ENCODE measurements around the gene SYT4. TPM values are rescaled to one million over a fixed set of nuclear protein-coding genes. Genes with fewer than 3 reads are reported as not detected.
A peak's percentile ranks its signal among the peaks of the same experiment; 100 is the strongest.
"Not testable (repeated sequence)": the region's sequence is repeated elsewhere in the genome, so short reads cannot be mapped to it uniquely, and the experiment has no call there.

The SYT4 gene
- total RNA-seq, 2 donors from 2014 or later = 0.33 to 3.6 TPM

GRCh38 chr18:43310239-43310638, 32.9 kb upstream of the SYT4 start:
- WGBS, 2 donors = 28 to 35% methylated on average over 1 of the region's 1 CpG
- no peaks in the 10 kb centered on the region for H3K9me3 ChIP-seq
- H3K27me3 ChIP-seq = no peaks in the 10 kb centered on the region
- intact Hi-C loops (cut with DNase I) = no loop called here
- DNase-seq = no peak
- no peak overlapping the region for H3K27ac ChIP-seq
- H3K4me3 ChIP-seq = no peak overlapping the region
- no peak for ATAC-seq
- H3K4me1 ChIP-seq = no peaks in the 10 kb centered on the region
- TF ChIP-seq POLR2A (IDR thresholded peaks at IDR 0.05) = no peak
- TF ChIP-seq, protein P1, sequence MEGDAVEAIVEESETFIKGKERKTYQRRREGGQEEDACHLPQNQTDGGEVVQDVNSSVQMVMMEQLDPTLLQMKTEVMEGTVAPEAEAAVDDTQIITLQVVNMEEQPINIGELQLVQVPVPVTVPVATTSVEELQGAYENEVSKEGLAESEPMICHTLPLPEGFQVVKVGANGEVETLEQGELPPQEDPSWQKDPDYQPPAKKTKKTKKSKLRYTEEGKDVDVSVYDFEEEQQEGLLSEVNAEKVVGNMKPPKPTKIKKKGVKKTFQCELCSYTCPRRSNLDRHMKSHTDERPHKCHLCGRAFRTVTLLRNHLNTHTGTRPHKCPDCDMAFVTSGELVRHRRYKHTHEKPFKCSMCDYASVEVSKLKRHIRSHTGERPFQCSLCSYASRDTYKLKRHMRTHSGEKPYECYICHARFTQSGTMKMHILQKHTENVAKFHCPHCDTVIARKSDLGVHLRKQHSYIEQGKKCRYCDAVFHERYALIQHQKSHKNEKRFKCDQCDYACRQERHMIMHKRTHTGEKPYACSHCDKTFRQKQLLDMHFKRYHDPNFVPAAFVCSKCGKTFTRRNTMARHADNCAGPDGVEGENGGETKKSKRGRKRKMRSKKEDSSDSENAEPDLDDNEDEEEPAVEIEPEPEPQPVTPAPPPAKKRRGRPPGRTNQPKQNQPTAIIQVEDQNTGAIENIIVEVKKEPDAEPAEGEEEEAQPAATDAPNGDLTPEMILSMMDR (IDR thresholded peaks at IDR 0.05) = no peak
- H3K36me3 ChIP-seq (replicated peaks in 1 of 2; ENCODE audit: insufficient read depth in 1 of 2, low read depth in 2 of 2) = no peaks in the 10 kb centered on the region

GRCh38 chr18:43303376-43303775, 26.1 kb upstream of the SYT4 start:
- no peak overlapping the region for H3K27ac ChIP-seq
- H3K27me3 ChIP-seq = no peaks in the 10 kb centered on the region
- DNase-seq (no peak), ATAC-seq (no peak)
- no peak overlapping the region for H3K4me3 ChIP-seq
- intact Hi-C loops (cut with DNase I) = no loop called here
- WGBS, 2 donors = 51 to 56% methylated on average over 2 of the region's 2 CpGs
- H3K9me3 ChIP-seq = no peaks in the 10 kb centered on the region
- H3K4me1 ChIP-seq = no peaks in the 10 kb centered on the region
- H3K36me3 ChIP-seq (replicated peaks in 1 of 2; ENCODE audit: insufficient read depth in 1 of 2, low read depth in 2 of 2) = no peaks in the 10 kb centered on the region
- TF ChIP-seq POLR2A (IDR thresholded peaks at IDR 0.05) = no peak
- TF ChIP-seq, protein P1 (IDR thresholded peaks at IDR 0.05) = no peak

DNA sequence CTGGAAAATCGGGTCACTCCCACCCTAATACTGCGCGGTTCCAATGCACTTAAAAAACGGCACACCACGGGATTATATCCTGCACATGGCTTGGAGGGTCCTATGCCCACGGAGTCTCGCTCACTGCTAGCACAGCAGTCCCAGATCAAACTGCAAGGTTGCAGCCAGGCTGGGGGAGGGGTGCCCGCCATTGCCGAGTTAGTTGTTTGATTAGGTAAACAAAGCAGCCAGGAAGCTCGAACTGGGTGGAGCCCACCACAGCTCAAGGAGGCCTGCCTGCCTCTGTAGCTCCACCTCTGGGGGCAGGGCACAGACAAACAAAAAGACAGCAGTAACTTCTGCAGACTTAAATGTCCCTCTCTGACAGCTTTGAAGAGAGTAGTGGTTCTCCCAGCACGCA, 8.9 kb upstream of the SYT4 start:
- 62 to 65% methylated on average over 11 of the region's 11 CpGs for WGBS, 2 donors
- H3K4me3 ChIP-seq; H3K27me3 ChIP-seq; H3K27ac ChIP-seq; H3K36me3 ChIP-seq (replicated peaks in 1 of 2; ENCODE audit: insufficient read depth in 1 of 2, low read depth in 2 of 2); H3K9me3 ChIP-seq; H3K4me1 ChIP-seq; ATAC-seq; DNase-seq; intact Hi-C loops (cut with DNase I): not testable (repeated sequence)

- no peaks in the 10 kb centered on the region for H3K36me3 ChIP-seq (replicated peaks in 1 of 2; ENCODE audit: insufficient read depth in 1 of 2, low read depth in 2 of 2)
- TF ChIP-seq, protein P1 (IDR thresholded peaks at IDR 0.05) = no peak
- no peak for TF ChIP-seq POLR2A (IDR thresholded peaks at IDR 0.05)
- ATAC-seq (no peak), DNase-seq (no peak)
- H3K27me3 ChIP-seq = no peaks in the 10 kb centered on the region
- H3K27ac ChIP-seq = no peak overlapping the region
- WGBS, 2 donors = 80 to 90% methylated on average over 16 of the region's 16 CpGs
- H3K4me1 ChIP-seq = no peaks in the 10 kb centered on the region
- intact Hi-C loops (cut with DNase I) = no loop called here
- no peak overlapping the region for H3K4me3 ChIP-seq
- no peaks in the 10 kb centered on the region for H3K9me3 ChIP-seq
These were observed 6.0 kb upstream of the SYT4 start for GRCh38 chr18:43283299-43283698.

DNA sequence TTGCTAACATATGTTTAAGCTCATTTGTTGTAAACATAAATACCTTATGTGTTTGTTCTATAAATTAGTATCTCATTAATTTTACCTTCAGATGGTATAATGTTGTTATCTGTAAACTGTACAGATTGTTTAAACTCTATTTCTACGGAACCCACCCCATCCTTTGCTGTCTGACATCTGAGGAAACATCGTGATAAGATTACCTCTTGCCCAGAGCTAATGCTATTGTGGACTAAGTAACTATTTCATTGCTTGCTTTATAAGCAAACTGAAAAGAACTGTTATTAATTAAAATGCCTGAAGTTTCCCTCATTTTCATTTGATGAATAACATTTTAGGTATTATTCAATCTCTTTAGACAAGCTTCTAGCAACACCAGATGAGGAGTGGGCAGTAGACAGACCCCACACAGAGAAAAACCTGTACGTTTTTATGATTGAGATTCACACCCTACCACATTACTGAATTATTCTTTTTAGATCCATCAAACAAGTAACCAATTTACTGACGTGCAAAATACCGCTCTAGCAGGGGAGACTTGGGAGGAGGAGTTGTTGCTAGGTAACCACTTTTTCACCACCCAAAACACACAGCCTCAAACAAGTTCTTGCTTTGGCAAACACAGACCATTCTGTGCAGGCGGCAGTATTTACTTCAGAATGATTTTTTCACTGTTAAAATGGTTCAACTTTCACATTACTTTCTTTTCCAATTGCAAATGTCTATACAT, 1.9 kb upstream of the SYT4 start:
- DNase-seq (peak in 1 of 4 donors; percentile 22), ATAC-seq (no peak)
- Histone ChIP-seq H3K4me3 (no peak overlapping the region), H3K9me3 (no peaks in the 10 kb centered on the region), H3K27me3 (no peaks in the 10 kb centered on the region), H3K27ac (no peak overlapping the region), H3K36me3 (replicated peaks in 1 of 2; ENCODE audit: insufficient read depth in 1 of 2, low read depth in 2 of 2) (no peaks in the 10 kb centered on the region), H3K4me1 (no peaks in the 10 kb centered on the region)
- 1 to 2% methylated on average over 6 of the region's 6 CpGs for WGBS, 2 donors
- no peak for TF ChIP-seq POLR2A (IDR thresholded peaks at IDR 0.05)
- TF ChIP-seq, protein P1 (IDR thresholded peaks at IDR 0.05) = no peak
- intact Hi-C loops (cut with DNase I) = no loop called here

All from body of pancreas (tissue), 4 donors.